ENCODE measurements around the gene CST4. TPM values are rescaled to one million over a fixed set of nuclear protein-coding genes. Genes with fewer than 3 reads are reported as not detected.

The CST4 gene
- total and polyA plus RNA-seq, 2 experiments from 2014 or later, result not detected

DNA sequence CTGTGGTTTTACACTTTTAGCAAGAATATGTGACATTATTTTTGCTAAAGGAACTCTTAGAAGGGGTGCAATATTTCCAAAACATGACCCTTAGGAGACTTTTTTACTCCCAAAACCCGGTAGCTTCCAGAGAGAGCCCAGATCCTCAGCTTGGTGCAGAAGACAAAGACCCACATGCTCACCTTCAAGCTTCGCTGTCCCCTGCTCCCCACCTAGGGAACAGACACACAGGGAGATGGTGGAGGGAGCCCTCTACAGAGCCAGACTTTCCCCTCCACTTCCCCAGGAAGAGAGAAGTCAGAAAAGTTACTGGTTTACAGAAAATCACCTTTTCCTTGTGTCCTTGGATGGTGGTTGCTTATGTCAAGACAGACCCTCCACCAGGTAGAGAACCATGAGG, 5.0 kb downstream of the CST4 start:
- no peak for TF ChIP-seq ZNF114 (CRISPR knock-in tag; IDR thresholded peaks at IDR 0.05)
- TF ChIP-seq JUNB (IDR thresholded peaks at IDR 0.05; ENCODE audit: unreplicated experiment), result no peak
- TF ChIP-seq, protein P1, sequence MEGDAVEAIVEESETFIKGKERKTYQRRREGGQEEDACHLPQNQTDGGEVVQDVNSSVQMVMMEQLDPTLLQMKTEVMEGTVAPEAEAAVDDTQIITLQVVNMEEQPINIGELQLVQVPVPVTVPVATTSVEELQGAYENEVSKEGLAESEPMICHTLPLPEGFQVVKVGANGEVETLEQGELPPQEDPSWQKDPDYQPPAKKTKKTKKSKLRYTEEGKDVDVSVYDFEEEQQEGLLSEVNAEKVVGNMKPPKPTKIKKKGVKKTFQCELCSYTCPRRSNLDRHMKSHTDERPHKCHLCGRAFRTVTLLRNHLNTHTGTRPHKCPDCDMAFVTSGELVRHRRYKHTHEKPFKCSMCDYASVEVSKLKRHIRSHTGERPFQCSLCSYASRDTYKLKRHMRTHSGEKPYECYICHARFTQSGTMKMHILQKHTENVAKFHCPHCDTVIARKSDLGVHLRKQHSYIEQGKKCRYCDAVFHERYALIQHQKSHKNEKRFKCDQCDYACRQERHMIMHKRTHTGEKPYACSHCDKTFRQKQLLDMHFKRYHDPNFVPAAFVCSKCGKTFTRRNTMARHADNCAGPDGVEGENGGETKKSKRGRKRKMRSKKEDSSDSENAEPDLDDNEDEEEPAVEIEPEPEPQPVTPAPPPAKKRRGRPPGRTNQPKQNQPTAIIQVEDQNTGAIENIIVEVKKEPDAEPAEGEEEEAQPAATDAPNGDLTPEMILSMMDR (conservative IDR thresholded peaks at IDR 0.05; ENCODE audit: low read depth in 2 of 2), result no peak
- no peak for TF ChIP-seq EZH2 (IDR thresholded peaks at IDR 0.05; ENCODE audit: low read depth, unreplicated experiment)
- TF ChIP-seq CREB1 (CRISPR knock-in tag; IDR thresholded peaks at IDR 0.05; ENCODE audit: low read depth), result no peak
- TF ChIP-seq, protein P2, sequence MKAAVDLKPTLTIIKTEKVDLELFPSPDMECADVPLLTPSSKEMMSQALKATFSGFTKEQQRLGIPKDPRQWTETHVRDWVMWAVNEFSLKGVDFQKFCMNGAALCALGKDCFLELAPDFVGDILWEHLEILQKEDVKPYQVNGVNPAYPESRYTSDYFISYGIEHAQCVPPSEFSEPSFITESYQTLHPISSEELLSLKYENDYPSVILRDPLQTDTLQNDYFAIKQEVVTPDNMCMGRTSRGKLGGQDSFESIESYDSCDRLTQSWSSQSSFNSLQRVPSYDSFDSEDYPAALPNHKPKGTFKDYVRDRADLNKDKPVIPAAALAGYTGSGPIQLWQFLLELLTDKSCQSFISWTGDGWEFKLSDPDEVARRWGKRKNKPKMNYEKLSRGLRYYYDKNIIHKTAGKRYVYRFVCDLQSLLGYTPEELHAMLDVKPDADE (IDR thresholded peaks at IDR 0.05), result no peak
- TF ChIP-seq STAT1 (IDR thresholded peaks at IDR 0.05; ENCODE audit: unreplicated experiment), result no peak
- TF ChIP-seq, protein P3, sequence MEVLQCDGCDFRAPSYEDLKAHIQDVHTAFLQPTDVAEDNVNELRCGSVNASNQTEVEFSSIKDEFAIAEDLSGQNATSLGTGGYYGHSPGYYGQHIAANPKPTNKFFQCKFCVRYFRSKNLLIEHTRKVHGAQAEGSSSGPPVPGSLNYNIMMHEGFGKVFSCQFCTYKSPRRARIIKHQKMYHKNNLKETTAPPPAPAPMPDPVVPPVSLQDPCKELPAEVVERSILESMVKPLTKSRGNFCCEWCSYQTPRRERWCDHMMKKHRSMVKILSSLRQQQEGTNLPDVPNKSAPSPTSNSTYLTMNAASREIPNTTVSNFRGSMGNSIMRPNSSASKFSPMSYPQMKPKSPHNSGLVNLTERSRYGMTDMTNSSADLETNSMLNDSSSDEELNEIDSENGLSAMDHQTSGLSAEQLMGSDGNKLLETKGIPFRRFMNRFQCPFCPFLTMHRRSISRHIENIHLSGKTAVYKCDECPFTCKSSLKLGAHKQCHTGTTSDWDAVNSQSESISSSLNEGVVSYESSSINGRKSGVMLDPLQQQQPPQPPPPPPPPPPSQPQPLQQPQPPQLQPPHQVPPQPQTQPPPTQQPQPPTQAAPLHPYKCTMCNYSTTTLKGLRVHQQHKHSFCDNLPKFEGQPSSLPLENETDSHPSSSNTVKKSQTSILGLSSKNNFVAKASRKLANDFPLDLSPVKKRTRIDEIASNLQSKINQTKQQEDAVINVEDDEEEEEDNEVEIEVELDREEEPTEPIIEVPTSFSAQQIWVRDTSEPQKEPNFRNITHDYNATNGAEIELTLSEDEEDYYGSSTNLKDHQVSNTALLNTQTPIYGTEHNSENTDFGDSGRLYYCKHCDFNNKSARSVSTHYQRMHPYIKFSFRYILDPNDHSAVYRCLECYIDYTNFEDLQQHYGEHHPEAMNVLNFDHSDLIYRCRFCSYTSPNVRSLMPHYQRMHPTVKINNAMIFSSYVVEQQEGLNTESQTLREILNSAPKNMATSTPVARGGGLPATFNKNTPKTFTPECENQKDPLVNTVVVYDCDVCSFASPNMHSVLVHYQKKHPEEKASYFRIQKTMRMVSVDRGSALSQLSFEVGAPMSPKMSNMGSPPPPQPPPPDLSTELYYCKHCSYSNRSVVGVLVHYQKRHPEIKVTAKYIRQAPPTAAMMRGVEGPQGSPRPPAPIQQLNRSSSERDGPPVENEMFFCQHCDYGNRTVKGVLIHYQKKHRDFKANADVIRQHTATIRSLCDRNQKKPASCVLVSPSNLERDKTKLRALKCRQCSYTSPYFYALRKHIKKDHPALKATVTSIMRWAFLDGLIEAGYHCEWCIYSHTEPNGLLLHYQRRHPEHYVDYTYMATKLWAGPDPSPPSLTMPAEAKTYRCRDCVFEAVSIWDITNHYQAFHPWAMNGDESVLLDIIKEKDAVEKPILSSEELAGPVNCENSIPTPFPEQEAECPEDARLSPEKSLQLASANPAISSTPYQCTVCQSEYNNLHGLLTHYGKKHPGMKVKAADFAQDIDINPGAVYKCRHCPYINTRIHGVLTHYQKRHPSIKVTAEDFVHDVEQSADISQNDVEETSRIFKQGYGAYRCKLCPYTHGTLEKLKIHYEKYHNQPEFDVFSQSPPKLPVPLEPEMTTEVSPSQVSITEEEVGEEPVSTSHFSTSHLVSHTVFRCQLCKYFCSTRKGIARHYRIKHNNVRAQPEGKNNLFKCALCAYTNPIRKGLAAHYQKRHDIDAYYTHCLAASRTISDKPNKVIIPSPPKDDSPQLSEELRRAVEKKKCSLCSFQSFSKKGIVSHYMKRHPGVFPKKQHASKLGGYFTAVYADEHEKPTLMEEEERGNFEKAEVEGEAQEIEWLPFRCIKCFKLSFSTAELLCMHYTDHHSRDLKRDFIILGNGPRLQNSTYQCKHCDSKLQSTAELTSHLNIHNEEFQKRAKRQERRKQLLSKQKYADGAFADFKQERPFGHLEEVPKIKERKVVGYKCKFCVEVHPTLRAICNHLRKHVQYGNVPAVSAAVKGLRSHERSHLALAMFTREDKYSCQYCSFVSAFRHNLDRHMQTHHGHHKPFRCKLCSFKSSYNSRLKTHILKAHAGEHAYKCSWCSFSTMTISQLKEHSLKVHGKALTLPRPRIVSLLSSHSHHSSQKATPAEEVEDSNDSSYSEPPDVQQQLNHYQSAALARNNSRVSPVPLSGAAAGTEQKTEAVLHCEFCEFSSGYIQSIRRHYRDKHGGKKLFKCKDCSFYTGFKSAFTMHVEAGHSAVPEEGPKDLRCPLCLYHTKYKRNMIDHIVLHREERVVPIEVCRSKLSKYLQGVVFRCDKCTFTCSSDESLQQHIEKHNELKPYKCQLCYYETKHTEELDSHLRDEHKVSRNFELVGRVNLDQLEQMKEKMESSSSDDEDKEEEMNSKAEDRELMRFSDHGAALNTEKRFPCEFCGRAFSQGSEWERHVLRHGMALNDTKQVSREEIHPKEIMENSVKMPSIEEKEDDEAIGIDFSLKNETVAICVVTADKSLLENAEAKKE (CRISPR knock-in tag; IDR thresholded peaks at IDR 0.05), result no peak
- TF ChIP-seq ZNF331 (CRISPR knock-in tag; IDR thresholded peaks at IDR 0.05; ENCODE audit: low read depth), result no peak
- no peak for TF ChIP-seq POLR2AphosphoS5 (IDR thresholded peaks at IDR 0.05; ENCODE audit: low read depth)
- no peak for TF ChIP-seq EZH2phosphoT487 (IDR thresholded peaks at IDR 0.05; ENCODE audit: unreplicated experiment)
- TF ChIP-seq, protein P4, sequence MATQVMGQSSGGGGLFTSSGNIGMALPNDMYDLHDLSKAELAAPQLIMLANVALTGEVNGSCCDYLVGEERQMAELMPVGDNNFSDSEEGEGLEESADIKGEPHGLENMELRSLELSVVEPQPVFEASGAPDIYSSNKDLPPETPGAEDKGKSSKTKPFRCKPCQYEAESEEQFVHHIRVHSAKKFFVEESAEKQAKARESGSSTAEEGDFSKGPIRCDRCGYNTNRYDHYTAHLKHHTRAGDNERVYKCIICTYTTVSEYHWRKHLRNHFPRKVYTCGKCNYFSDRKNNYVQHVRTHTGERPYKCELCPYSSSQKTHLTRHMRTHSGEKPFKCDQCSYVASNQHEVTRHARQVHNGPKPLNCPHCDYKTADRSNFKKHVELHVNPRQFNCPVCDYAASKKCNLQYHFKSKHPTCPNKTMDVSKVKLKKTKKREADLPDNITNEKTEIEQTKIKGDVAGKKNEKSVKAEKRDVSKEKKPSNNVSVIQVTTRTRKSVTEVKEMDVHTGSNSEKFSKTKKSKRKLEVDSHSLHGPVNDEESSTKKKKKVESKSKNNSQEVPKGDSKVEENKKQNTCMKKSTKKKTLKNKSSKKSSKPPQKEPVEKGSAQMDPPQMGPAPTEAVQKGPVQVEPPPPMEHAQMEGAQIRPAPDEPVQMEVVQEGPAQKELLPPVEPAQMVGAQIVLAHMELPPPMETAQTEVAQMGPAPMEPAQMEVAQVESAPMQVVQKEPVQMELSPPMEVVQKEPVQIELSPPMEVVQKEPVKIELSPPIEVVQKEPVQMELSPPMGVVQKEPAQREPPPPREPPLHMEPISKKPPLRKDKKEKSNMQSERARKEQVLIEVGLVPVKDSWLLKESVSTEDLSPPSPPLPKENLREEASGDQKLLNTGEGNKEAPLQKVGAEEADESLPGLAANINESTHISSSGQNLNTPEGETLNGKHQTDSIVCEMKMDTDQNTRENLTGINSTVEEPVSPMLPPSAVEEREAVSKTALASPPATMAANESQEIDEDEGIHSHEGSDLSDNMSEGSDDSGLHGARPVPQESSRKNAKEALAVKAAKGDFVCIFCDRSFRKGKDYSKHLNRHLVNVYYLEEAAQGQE (IDR thresholded peaks at IDR 0.05; ENCODE audit: unreplicated experiment), result no peak
- TF ChIP-seq NANOG (IDR thresholded peaks at IDR 0.05; ENCODE audit: borderline replicate concordance), result no peak
- H3K79me2 ChIP-seq (replicated peaks; ENCODE audit: insufficient read depth), result no peaks in the 10 kb centered on the region
- Mint-ChIP-seq H3K36me3 (ENCODE audit: low read depth) (no peaks in the 10 kb centered on the region), H3K27ac (no peak overlapping the region), H3K27me3 (ENCODE audit: insufficient read depth, low read depth, poor library complexity) (peaks cover 7% of the 10 kb centered on the region), H3K4me3 (no peak overlapping the region), H3K4me1 (no peaks in the 10 kb centered on the region; the same call in 2 of the 3 replicates), H3K9me3 (no peaks in the 10 kb centered on the region)
- H3K36me3 ChIP-seq (ENCODE audit: insufficient read depth), result no peaks in the 10 kb centered on the region
- H4K20me1 ChIP-seq (replicated peaks; ENCODE audit: insufficient read depth), result no peaks in the 10 kb centered on the region
- no peaks in the 10 kb centered on the region for H3K4me1 ChIP-seq (ENCODE audit: insufficient read depth)
- H3F3A ChIP-seq (replicated peaks; ENCODE audit: low read depth), result no peaks in the 10 kb centered on the region
- no peaks in the 10 kb centered on the region for H3K27me3 ChIP-seq (ENCODE audit: insufficient read depth)
- ATAC-seq, result no peak
- H3K4me3 ChIP-seq, result no peak overlapping the region
- no peak for DNase-seq (ENCODE audit: low spot score)
- no peak overlapping the region for H3K27ac ChIP-seq (ENCODE audit: low read depth)
- H3K4me2 ChIP-seq, result no peak overlapping the region
- H3K9me2 ChIP-seq (ENCODE audit: insufficient read depth), result no peaks in the 10 kb centered on the region
- H2AFZ ChIP-seq, result no peak overlapping the region

All from GM23338 (cell line).